Measurements from ENCODE around the gene DNMT3B.

DNA sequence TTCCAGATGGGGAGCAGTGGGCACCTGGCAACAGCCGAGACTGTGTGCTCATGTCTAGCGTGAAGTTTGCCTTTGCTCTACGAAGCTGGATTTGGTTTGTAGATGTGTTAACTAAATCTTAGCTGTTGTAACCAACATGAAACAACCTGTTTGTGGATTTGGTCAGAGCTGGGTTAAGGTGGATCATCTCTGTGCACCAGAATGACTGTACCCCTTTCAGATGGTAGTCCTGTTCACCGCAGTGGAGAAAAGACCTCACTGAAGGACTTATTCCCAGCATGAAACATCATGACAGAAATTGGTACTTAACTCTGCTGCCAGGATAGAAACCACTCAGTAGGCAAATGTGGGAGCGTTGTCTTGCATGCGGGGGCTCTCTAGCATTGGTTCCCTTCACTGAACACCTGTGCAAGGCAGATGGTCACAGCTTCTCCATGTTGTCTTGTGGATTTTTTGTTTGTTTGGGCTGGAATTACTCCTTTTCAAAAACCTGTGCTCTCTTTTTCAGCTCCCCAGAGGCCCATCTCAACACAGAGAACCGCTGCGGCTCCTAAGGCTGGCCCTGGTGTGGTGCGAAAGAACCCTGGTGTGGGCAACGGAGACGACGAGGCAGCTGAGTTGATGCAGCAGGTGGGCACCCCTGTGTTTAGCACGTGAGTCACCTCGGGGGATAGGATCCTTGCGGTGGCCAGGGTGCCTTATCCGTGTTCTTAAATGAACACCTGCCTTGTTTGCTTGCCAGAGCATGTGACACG is 77.2 kb downstream of the DNMT3B start:
- TF ChIP-seq, protein P1, sequence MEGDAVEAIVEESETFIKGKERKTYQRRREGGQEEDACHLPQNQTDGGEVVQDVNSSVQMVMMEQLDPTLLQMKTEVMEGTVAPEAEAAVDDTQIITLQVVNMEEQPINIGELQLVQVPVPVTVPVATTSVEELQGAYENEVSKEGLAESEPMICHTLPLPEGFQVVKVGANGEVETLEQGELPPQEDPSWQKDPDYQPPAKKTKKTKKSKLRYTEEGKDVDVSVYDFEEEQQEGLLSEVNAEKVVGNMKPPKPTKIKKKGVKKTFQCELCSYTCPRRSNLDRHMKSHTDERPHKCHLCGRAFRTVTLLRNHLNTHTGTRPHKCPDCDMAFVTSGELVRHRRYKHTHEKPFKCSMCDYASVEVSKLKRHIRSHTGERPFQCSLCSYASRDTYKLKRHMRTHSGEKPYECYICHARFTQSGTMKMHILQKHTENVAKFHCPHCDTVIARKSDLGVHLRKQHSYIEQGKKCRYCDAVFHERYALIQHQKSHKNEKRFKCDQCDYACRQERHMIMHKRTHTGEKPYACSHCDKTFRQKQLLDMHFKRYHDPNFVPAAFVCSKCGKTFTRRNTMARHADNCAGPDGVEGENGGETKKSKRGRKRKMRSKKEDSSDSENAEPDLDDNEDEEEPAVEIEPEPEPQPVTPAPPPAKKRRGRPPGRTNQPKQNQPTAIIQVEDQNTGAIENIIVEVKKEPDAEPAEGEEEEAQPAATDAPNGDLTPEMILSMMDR (IDR thresholded peaks at IDR 0.05), result no peak
- no peak for TF ChIP-seq POLR2A (IDR thresholded peaks at IDR 0.05)
- TF ChIP-seq EP300 (IDR thresholded peaks at IDR 0.05), result no peak
- TF ChIP-seq POLR2AphosphoS5 (IDR thresholded peaks at IDR 0.05), result no peak
